Measurements from ENCODE around the gene ZNF396.
A peak's percentile ranks its signal among the peaks of the same experiment; 100 is the strongest.

The ZNF396 gene

DNA sequence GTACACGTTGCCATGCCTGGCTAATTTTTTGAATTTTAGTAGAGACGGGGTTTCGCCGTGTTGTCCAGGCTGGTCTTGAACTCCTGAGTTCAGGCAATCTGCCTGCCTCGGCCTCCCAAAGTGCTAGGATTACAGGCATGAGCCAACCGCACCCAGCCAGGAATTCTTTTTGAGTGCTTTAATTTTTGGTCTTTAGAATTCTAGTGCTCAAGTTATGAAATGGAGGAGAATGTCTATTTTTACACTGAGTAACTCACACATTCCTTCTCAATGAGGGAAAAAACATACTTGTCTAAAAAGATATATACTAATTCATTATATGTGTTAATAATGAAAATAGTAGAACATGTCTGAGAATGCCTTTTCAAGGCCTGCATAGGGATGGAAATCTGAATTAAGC lies 8.5 kb downstream of the ZNF396 start:
- TF ChIP-seq CEBPB (IDR thresholded peaks at IDR 0.05) (no peak), EGR1 (IDR thresholded peaks at IDR 0.05) (no peak), FOXM1 (IDR thresholded peaks at IDR 0.05; ENCODE audit: borderline replicate concordance, low read depth) (no peak), NFIC (IDR thresholded peaks at IDR 0.05) (no peak), YY1 (IDR thresholded peaks at IDR 0.05; ENCODE audit: low read depth) (no peak), CREB1 (IDR thresholded peaks at IDR 0.05; ENCODE audit: low read depth) (no peak), TCF12 (IDR thresholded peaks at IDR 0.05; ENCODE audit: low read depth) (no peak), RAD21 (IDR thresholded peaks at IDR 0.05; ENCODE audit: low read depth) (no peak), TEAD4 (IDR thresholded peaks at IDR 0.05) (no peak), EP300 (IDR thresholded peaks at IDR 0.05; ENCODE audit: borderline replicate concordance) (no peak)
- TF ChIP-seq, protein P1, sequence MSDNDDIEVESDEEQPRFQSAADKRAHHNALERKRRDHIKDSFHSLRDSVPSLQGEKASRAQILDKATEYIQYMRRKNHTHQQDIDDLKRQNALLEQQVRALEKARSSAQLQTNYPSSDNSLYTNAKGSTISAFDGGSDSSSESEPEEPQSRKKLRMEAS (IDR thresholded peaks at IDR 0.05): no peak
- TF ChIP-seq, protein P2, sequence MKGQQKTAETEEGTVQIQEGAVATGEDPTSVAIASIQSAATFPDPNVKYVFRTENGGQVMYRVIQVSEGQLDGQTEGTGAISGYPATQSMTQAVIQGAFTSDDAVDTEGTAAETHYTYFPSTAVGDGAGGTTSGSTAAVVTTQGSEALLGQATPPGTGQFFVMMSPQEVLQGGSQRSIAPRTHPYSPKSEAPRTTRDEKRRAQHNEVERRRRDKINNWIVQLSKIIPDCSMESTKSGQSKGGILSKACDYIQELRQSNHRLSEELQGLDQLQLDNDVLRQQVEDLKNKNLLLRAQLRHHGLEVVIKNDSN (IDR thresholded peaks at IDR 0.05): no peak

DNA sequence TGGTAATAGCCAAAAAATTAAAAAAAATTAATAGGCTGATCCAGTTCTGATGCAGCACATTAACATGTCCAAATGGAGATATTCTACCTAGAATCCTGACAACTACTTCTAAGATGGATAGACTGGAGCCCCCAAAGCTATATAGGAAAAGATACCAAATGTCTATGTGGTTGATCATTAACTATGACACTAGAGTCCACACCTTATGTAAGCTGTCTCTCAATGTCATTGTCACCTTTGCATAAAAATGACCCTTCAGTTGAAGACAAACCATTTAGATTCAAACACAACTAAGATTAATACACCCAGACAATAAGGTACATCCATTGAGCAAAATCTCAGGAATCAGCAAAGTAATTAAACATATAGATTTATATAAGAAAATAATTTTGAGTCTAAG lies 14.6 kb downstream of the ZNF396 start:
- no peak for TF ChIP-seq YY1 (IDR thresholded peaks at IDR 0.05; ENCODE audit: low read depth)

DNA sequence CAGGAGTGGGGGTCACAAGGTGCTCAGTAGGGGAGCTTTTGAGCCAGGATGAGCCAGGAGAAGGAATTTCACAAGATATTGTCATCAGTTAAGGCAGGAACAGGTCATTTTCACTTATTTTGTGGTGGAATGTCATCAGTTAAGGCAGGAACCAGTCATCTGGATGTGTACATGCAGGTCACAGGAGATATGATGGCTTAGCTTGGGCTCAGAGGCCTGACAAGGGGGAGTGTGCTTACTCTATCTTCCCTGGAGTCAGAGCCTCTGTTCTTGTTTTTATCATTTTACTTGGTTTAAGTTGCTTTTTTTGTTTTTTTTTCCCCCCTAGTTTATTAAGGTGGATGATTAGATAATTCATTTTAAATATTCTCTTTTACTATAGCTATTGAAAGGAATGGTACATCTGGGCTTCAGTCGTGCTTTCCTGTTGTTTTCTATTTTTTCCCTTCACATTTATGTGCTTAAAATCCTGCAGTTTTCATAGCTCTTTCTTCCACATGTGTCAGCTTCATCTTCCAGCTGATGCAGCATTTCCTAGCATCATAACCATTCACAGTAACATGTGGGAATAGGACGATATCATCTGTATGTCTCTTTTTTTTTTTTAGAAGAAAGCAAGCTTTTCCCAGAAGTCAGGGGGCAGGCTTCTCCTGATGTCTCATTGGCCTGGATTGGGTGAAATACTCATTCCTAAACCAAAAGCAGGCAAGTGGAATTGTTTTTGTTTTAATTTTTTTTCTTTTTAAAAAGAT lies 15.4 kb downstream of the ZNF396 start:
- TF ChIP-seq NFIC (IDR thresholded peaks at IDR 0.05) (no peak), EGR1 (IDR thresholded peaks at IDR 0.05) (no peak), TAF1 (IDR thresholded peaks at IDR 0.05; ENCODE audit: low read depth) (no peak), TCF12 (IDR thresholded peaks at IDR 0.05; ENCODE audit: low read depth) (no peak), ZBTB7A (IDR thresholded peaks at IDR 0.05; ENCODE audit: low read depth) (no peak), TEAD4 (IDR thresholded peaks at IDR 0.05) (no peak), CEBPB (IDR thresholded peaks at IDR 0.05) (no peak), CREB1 (IDR thresholded peaks at IDR 0.05; ENCODE audit: low read depth) (no peak), RAD21 (IDR thresholded peaks at IDR 0.05; ENCODE audit: low read depth) (no peak), FOXM1 (IDR thresholded peaks at IDR 0.05; ENCODE audit: borderline replicate concordance, low read depth) (no peak), YY1 (IDR thresholded peaks at IDR 0.05; ENCODE audit: low read depth) (no peak), EP300 (IDR thresholded peaks at IDR 0.05; ENCODE audit: borderline replicate concordance) (no peak)
- TF ChIP-seq, protein P2 (IDR thresholded peaks at IDR 0.05): no peak
- TF ChIP-seq, protein P3, sequence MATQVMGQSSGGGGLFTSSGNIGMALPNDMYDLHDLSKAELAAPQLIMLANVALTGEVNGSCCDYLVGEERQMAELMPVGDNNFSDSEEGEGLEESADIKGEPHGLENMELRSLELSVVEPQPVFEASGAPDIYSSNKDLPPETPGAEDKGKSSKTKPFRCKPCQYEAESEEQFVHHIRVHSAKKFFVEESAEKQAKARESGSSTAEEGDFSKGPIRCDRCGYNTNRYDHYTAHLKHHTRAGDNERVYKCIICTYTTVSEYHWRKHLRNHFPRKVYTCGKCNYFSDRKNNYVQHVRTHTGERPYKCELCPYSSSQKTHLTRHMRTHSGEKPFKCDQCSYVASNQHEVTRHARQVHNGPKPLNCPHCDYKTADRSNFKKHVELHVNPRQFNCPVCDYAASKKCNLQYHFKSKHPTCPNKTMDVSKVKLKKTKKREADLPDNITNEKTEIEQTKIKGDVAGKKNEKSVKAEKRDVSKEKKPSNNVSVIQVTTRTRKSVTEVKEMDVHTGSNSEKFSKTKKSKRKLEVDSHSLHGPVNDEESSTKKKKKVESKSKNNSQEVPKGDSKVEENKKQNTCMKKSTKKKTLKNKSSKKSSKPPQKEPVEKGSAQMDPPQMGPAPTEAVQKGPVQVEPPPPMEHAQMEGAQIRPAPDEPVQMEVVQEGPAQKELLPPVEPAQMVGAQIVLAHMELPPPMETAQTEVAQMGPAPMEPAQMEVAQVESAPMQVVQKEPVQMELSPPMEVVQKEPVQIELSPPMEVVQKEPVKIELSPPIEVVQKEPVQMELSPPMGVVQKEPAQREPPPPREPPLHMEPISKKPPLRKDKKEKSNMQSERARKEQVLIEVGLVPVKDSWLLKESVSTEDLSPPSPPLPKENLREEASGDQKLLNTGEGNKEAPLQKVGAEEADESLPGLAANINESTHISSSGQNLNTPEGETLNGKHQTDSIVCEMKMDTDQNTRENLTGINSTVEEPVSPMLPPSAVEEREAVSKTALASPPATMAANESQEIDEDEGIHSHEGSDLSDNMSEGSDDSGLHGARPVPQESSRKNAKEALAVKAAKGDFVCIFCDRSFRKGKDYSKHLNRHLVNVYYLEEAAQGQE (IDR thresholded peaks at IDR 0.05; ENCODE audit: low read depth): no peak
- TF ChIP-seq, protein P1 (IDR thresholded peaks at IDR 0.05): no peak

DNA sequence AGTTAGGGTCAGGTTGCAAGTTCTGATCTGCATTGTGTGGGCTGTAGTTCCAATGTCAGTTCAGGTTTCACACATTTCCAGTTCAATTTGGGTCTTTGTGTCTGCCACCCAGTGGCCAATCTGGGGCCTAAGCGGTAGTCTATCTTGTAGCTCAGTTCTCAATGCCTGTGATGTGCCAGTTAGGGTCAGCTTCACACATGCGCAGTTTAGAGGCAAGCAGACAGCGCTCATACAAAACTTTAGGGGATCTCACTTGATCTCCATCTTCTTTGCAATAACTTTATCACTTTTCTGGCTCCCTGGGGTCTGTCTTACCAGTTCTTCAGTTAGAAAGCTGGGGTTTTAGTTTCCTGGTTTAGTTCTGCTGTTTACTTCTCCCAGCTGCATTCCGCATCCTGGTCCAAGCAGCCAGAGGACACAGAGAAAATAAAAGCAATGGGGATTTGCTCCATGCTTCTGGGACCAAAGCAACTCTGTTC lies 22.0 kb downstream of the ZNF396 start:
- TF ChIP-seq RAD21 (IDR thresholded peaks at IDR 0.05; ENCODE audit: low read depth): peak; percentile 67
- TF ChIP-seq, protein P2 (IDR thresholded peaks at IDR 0.05): no peak

DNA sequence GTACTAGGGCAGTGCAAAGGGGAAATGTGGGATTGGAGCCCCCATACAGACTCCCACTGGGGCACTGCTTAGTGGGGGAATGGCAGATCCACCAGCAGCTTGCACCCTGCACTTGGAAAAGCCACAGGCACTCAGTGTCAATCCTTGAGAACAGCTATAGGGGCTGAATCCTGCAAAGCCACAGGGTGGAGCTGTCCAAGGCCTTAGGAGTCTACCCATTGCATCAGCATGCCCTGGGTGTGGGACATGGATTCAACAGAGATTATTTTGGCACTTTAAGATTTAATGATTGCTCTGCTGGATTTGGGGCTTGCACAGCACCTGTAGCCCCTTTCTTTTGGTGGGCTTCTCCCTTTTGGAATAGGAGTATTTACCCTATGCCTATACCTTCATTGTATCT lies 24.4 kb downstream of the ZNF396 start:
- TF ChIP-seq, protein P3 (IDR thresholded peaks at IDR 0.05; ENCODE audit: low read depth): no peak
- TF ChIP-seq TCF12 (IDR thresholded peaks at IDR 0.05; ENCODE audit: low read depth): no peak
- TF ChIP-seq EP300 (IDR thresholded peaks at IDR 0.05; ENCODE audit: borderline replicate concordance): no peak
- no peak for TF ChIP-seq NFIC (IDR thresholded peaks at IDR 0.05)
- TF ChIP-seq, protein P1 (IDR thresholded peaks at IDR 0.05): no peak
- no peak for TF ChIP-seq CEBPB (IDR thresholded peaks at IDR 0.05)
- TF ChIP-seq TEAD4 (IDR thresholded peaks at IDR 0.05): no peak
- no peak for TF ChIP-seq TAF1 (IDR thresholded peaks at IDR 0.05; ENCODE audit: low read depth)
- TF ChIP-seq CREB1 (IDR thresholded peaks at IDR 0.05; ENCODE audit: low read depth): no peak
- no peak for TF ChIP-seq FOXM1 (IDR thresholded peaks at IDR 0.05; ENCODE audit: borderline replicate concordance, low read depth)
- TF ChIP-seq ZBTB7A (IDR thresholded peaks at IDR 0.05; ENCODE audit: low read depth): no peak
- TF ChIP-seq RAD21 (IDR thresholded peaks at IDR 0.05; ENCODE audit: low read depth): no peak
- no peak for TF ChIP-seq EGR1 (IDR thresholded peaks at IDR 0.05)
- TF ChIP-seq, protein P2 (IDR thresholded peaks at IDR 0.05): no peak
- no peak for TF ChIP-seq YY1 (IDR thresholded peaks at IDR 0.05; ENCODE audit: low read depth)
